Measurements from ENCODE around the gene XKR7.

GRCh38 chr20:31966991-31967655 lies 828 bp upstream of the XKR7 start:
- TF ChIP-seq, protein P1, sequence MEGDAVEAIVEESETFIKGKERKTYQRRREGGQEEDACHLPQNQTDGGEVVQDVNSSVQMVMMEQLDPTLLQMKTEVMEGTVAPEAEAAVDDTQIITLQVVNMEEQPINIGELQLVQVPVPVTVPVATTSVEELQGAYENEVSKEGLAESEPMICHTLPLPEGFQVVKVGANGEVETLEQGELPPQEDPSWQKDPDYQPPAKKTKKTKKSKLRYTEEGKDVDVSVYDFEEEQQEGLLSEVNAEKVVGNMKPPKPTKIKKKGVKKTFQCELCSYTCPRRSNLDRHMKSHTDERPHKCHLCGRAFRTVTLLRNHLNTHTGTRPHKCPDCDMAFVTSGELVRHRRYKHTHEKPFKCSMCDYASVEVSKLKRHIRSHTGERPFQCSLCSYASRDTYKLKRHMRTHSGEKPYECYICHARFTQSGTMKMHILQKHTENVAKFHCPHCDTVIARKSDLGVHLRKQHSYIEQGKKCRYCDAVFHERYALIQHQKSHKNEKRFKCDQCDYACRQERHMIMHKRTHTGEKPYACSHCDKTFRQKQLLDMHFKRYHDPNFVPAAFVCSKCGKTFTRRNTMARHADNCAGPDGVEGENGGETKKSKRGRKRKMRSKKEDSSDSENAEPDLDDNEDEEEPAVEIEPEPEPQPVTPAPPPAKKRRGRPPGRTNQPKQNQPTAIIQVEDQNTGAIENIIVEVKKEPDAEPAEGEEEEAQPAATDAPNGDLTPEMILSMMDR (IDR thresholded peaks at IDR 0.05) = no peak
- no peak for TF ChIP-seq EZH2 (IDR thresholded peaks at IDR 0.05)
- TF ChIP-seq EZH2phosphoT487 (IDR thresholded peaks at IDR 0.05) = no peak

All from neural progenitor cell (in vitro differentiated cells).